ENCODE measurements around the gene SORBS1. TPM values are rescaled to one million over a fixed set of nuclear protein-coding genes. Genes with fewer than 3 reads are reported as not detected.
A peak's percentile ranks its signal among the peaks of the same experiment; 100 is the strongest.

SORBS1 gene
- total RNA-seq, 4 donors from 2014 or later = 28.1 to 92.5 (median 41.7) TPM

- Histone ChIP-seq H3K4me1 (peaks cover 14% of the 10 kb centered on the region), H3K27ac (peak overlapping the region; percentile 84), H3K36me3 (no peaks in the 10 kb centered on the region), H3K4me3 (peak overlapping the region; percentile 81), H3K27me3 (no peaks in the 10 kb centered on the region), H3K9me3 (no peaks in the 10 kb centered on the region)
- 31% methylated on average over 10 of the region's 10 CpGs for WGBS
- no peak for TF ChIP-seq POLR2AphosphoS5 (IDR thresholded peaks at IDR 0.05)
- TF ChIP-seq POLR2A (IDR thresholded peaks at IDR 0.05) = no peak
- TF ChIP-seq EP300 (IDR thresholded peaks at IDR 0.05) = no peak
- TF ChIP-seq CTCF (IDR thresholded peaks at IDR 0.05) = no peak
- DNase-seq (ENCODE audit: low spot score in 2 of 2) = peak in 1 of 2 donors; percentile 12
These were observed 1.3 kb downstream of the SORBS1 start for GRCh38 chr10:95559896-95560277.

GRCh38 chr10:95559471-95559870, 1.7 kb downstream of the SORBS1 start:
- H3K27ac ChIP-seq = peak overlapping the region; percentile 84
- H3K36me3 ChIP-seq = no peaks in the 10 kb centered on the region
- H3K9me3 ChIP-seq = no peaks in the 10 kb centered on the region
- TF ChIP-seq POLR2AphosphoS5 (IDR thresholded peaks at IDR 0.05) (no peak), EP300 (IDR thresholded peaks at IDR 0.05) (no peak), POLR2A (IDR thresholded peaks at IDR 0.05) (no peak), CTCF (IDR thresholded peaks at IDR 0.05) (no peak)
- H3K27me3 ChIP-seq = no peaks in the 10 kb centered on the region
- 36% methylated on average over 3 of the region's 4 CpGs for WGBS
- H3K4me1 ChIP-seq = peaks cover 14% of the 10 kb centered on the region
- H3K4me3 ChIP-seq = peak overlapping the region; percentile 81
- peak in 1 of 2 donors; percentile 58 for DNase-seq (ENCODE audit: low spot score in 2 of 2)

GRCh38 chr10:95558593-95559320, 2.4 kb downstream of the SORBS1 start:
- no peak for TF ChIP-seq POLR2A (IDR thresholded peaks at IDR 0.05)
- H3K27ac ChIP-seq = no peak overlapping the region
- H3K4me1 ChIP-seq = peaks cover 14% of the 10 kb centered on the region
- no peaks in the 10 kb centered on the region for H3K27me3 ChIP-seq
- DNase-seq (ENCODE audit: low spot score in 2 of 2) = peak in 1 of 2 donors; percentile 16
- WGBS = 81% methylated on average over 1 of the region's 1 CpG
- H3K36me3 ChIP-seq = no peaks in the 10 kb centered on the region
- H3K4me3 ChIP-seq = peak overlapping the region; percentile 81
- no peaks in the 10 kb centered on the region for H3K9me3 ChIP-seq

- H3K27ac ChIP-seq = no peak overlapping the region
- no peaks in the 10 kb centered on the region for H3K27me3 ChIP-seq
- TF ChIP-seq CTCF (IDR thresholded peaks at IDR 0.05) = no peak
- no peak for TF ChIP-seq EP300 (IDR thresholded peaks at IDR 0.05)
- TF ChIP-seq POLR2AphosphoS5 (IDR thresholded peaks at IDR 0.05) = no peak
- no peak for TF ChIP-seq POLR2A (IDR thresholded peaks at IDR 0.05)
- H3K4me3 ChIP-seq = no peak overlapping the region
- peaks cover 14% of the 10 kb centered on the region for H3K4me1 ChIP-seq
- H3K36me3 ChIP-seq = no peaks in the 10 kb centered on the region
- H3K9me3 ChIP-seq = no peaks in the 10 kb centered on the region
- WGBS = 77% methylated on average over 8 of the region's 8 CpGs
- peak; percentile 38 to 44 for DNase-seq (ENCODE audit: low spot score in 2 of 2)
These were observed 4.0 kb downstream of the SORBS1 start for GRCh38 chr10:95556994-95557767.

- H3K9me3 ChIP-seq = no peaks in the 10 kb centered on the region
- WGBS = 97% methylated on average over 4 of the region's 4 CpGs
- no peak overlapping the region for H3K27ac ChIP-seq
- TF ChIP-seq POLR2AphosphoS5 (IDR thresholded peaks at IDR 0.05) (no peak), POLR2A (IDR thresholded peaks at IDR 0.05) (no peak)
- no peaks in the 10 kb centered on the region for H3K36me3 ChIP-seq
- no peak overlapping the region for H3K4me3 ChIP-seq
- DNase-seq (ENCODE audit: low spot score in 2 of 2) = peak in 1 of 2 donors; percentile 12
- peaks cover 2% of the 10 kb centered on the region for H3K4me1 ChIP-seq
- H3K27me3 ChIP-seq = no peaks in the 10 kb centered on the region
These were observed 7.5 kb downstream of the SORBS1 start for GRCh38 chr10:95553674-95554073.

DNA sequence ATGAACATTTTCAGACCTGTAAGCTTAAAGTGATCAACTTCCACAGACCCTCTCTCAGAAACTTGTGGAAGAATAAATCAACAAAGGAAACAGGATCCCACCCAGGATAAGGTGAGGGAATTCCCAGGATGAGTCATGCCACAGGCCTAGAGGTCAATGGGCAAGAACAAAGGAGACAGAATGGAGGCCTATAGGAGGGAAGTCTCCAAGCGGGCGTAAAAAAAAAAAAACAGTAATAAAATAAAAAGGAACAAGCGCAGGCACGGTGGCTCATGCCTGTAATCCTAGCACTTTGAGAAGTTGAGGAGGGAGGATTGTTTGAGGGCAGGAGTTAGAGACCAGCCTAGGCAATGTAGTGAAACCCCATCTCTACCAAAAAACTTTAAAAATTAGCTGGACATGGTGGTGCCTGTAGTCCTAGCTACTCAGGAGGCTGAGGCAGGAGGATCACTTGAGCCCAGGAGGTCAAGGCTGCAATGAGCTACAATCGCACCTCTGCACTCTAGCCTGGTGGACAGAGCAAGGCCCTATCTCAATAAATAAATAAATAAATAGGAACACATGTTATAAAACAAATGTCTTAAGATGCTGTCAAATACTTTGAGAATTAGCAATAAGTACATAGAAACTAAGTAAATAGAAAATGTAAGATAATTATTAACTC, 8.4 kb downstream of the SORBS1 start:
- Histone ChIP-seq H3K36me3 (no peaks in the 10 kb centered on the region), H3K9me3 (no peaks in the 10 kb centered on the region), H3K4me3 (no peak overlapping the region), H3K27ac (no peak overlapping the region), H3K27me3 (no peaks in the 10 kb centered on the region), H3K4me1 (peaks cover 2% of the 10 kb centered on the region)
- 79% methylated on average over 5 of the region's 5 CpGs for WGBS
- DNase-seq (ENCODE audit: low spot score in 2 of 2) = peak in 1 of 2 donors; percentile 5
- TF ChIP-seq EP300 (IDR thresholded peaks at IDR 0.05) (no peak), POLR2A (IDR thresholded peaks at IDR 0.05) (no peak), CTCF (IDR thresholded peaks at IDR 0.05) (no peak), POLR2AphosphoS5 (IDR thresholded peaks at IDR 0.05) (no peak)

All from suprapubic skin (tissue), 4 donors.